ENCODE measurements around the gene TBC1D25.

The TBC1D25 gene

GRCh38 chrX:48540480-48540879 lies 966 bp downstream of the TBC1D25 start:
- TF ChIP-seq CREB1 (IDR thresholded peaks at IDR 0.05; ENCODE audit: low read depth): no peak
- TF ChIP-seq EP300 (IDR thresholded peaks at IDR 0.05; ENCODE audit: borderline replicate concordance): no peak
- no peak for TF ChIP-seq EGR1 (IDR thresholded peaks at IDR 0.05)
- TF ChIP-seq CEBPB (IDR thresholded peaks at IDR 0.05): no peak
- TF ChIP-seq USF1 (IDR thresholded peaks at IDR 0.05): no peak
- no peak for TF ChIP-seq TEAD4 (IDR thresholded peaks at IDR 0.05)
- TF ChIP-seq TCF12 (IDR thresholded peaks at IDR 0.05; ENCODE audit: low read depth): no peak
- TF ChIP-seq MAX (IDR thresholded peaks at IDR 0.05): no peak
- TF ChIP-seq NFIC (IDR thresholded peaks at IDR 0.05): no peak
- TF ChIP-seq RAD21 (IDR thresholded peaks at IDR 0.05; ENCODE audit: low read depth): no peak
- TF ChIP-seq ZBTB7A (IDR thresholded peaks at IDR 0.05; ENCODE audit: low read depth): no peak
- TF ChIP-seq FOXM1 (IDR thresholded peaks at IDR 0.05; ENCODE audit: borderline replicate concordance, low read depth): no peak
- no peak for TF ChIP-seq TAF1 (IDR thresholded peaks at IDR 0.05; ENCODE audit: low read depth)
- no peak for TF ChIP-seq REST (IDR thresholded peaks at IDR 0.05; ENCODE audit: low read depth)
- no peak for TF ChIP-seq YY1 (IDR thresholded peaks at IDR 0.05; ENCODE audit: low read depth)

- TF ChIP-seq ZBTB7A (IDR thresholded peaks at IDR 0.05; ENCODE audit: low read depth): no peak
- TF ChIP-seq RAD21 (IDR thresholded peaks at IDR 0.05; ENCODE audit: low read depth): no peak
- no peak for TF ChIP-seq CEBPB (IDR thresholded peaks at IDR 0.05)
- no peak for TF ChIP-seq USF1 (IDR thresholded peaks at IDR 0.05)
- TF ChIP-seq EGR1 (IDR thresholded peaks at IDR 0.05): no peak
- TF ChIP-seq CREB1 (IDR thresholded peaks at IDR 0.05; ENCODE audit: low read depth): no peak
These were observed 1.8 kb downstream of the TBC1D25 start for GRCh38 chrX:48541140-48541814.

GRCh38 chrX:48548871-48549270 lies 9.4 kb downstream of the TBC1D25 start:
- TF ChIP-seq USF1 (IDR thresholded peaks at IDR 0.05): no peak
- TF ChIP-seq TEAD4 (IDR thresholded peaks at IDR 0.05): no peak
- TF ChIP-seq TAF1 (IDR thresholded peaks at IDR 0.05; ENCODE audit: low read depth): no peak
- no peak for TF ChIP-seq YY1 (IDR thresholded peaks at IDR 0.05; ENCODE audit: low read depth)
- no peak for TF ChIP-seq FOXM1 (IDR thresholded peaks at IDR 0.05; ENCODE audit: borderline replicate concordance, low read depth)
- TF ChIP-seq TCF12 (IDR thresholded peaks at IDR 0.05; ENCODE audit: low read depth): no peak
- TF ChIP-seq EGR1 (IDR thresholded peaks at IDR 0.05): no peak
- no peak for TF ChIP-seq MAX (IDR thresholded peaks at IDR 0.05)
- no peak for TF ChIP-seq CREB1 (IDR thresholded peaks at IDR 0.05; ENCODE audit: low read depth)
- no peak for TF ChIP-seq CEBPB (IDR thresholded peaks at IDR 0.05)
- no peak for TF ChIP-seq EP300 (IDR thresholded peaks at IDR 0.05; ENCODE audit: borderline replicate concordance)
- TF ChIP-seq REST (IDR thresholded peaks at IDR 0.05; ENCODE audit: low read depth): no peak
- no peak for TF ChIP-seq NFIC (IDR thresholded peaks at IDR 0.05)
- no peak for TF ChIP-seq ZBTB7A (IDR thresholded peaks at IDR 0.05; ENCODE audit: low read depth)
- TF ChIP-seq RAD21 (IDR thresholded peaks at IDR 0.05; ENCODE audit: low read depth): no peak

GRCh38 chrX:48558271-48558670 lies 18.8 kb downstream of the TBC1D25 start:
- TF ChIP-seq FOXM1 (IDR thresholded peaks at IDR 0.05; ENCODE audit: borderline replicate concordance, low read depth) (no peak), TAF1 (IDR thresholded peaks at IDR 0.05; ENCODE audit: low read depth) (no peak)

GRCh38 chrX:48559636-48560035 lies 20.1 kb downstream of the TBC1D25 start:
- no peak for TF ChIP-seq USF1 (IDR thresholded peaks at IDR 0.05)
- no peak for TF ChIP-seq NFIC (IDR thresholded peaks at IDR 0.05)
- TF ChIP-seq REST (IDR thresholded peaks at IDR 0.05; ENCODE audit: low read depth): no peak
- no peak for TF ChIP-seq TCF12 (IDR thresholded peaks at IDR 0.05; ENCODE audit: low read depth)
- TF ChIP-seq RAD21 (IDR thresholded peaks at IDR 0.05; ENCODE audit: low read depth): no peak
- no peak for TF ChIP-seq TAF1 (IDR thresholded peaks at IDR 0.05; ENCODE audit: low read depth)
- TF ChIP-seq MAX (IDR thresholded peaks at IDR 0.05): no peak
- no peak for TF ChIP-seq EGR1 (IDR thresholded peaks at IDR 0.05)
- no peak for TF ChIP-seq ZBTB7A (IDR thresholded peaks at IDR 0.05; ENCODE audit: low read depth)
- TF ChIP-seq CEBPB (IDR thresholded peaks at IDR 0.05): no peak
- TF ChIP-seq EP300 (IDR thresholded peaks at IDR 0.05; ENCODE audit: borderline replicate concordance): no peak
- no peak for TF ChIP-seq TEAD4 (IDR thresholded peaks at IDR 0.05)
- no peak for TF ChIP-seq FOXM1 (IDR thresholded peaks at IDR 0.05; ENCODE audit: borderline replicate concordance, low read depth)
- TF ChIP-seq YY1 (IDR thresholded peaks at IDR 0.05; ENCODE audit: low read depth): no peak
- no peak for TF ChIP-seq CREB1 (IDR thresholded peaks at IDR 0.05; ENCODE audit: low read depth)
